Measurements from ENCODE around the gene LOXL3.

GRCh38 chr2:74482801-74483674 is 70.7 kb downstream of the LOXL3 start, which contains the start of the genes CCDC142 and TTC31:
- TF ChIP-seq SETDB1 (IDR thresholded peaks at IDR 0.05; ENCODE audit: insufficient read length, low read length) (no peak), PBX3 (CRISPR knock-in tag; IDR thresholded peaks at IDR 0.05) (no peak)
- TF ChIP-seq, protein P1, sequence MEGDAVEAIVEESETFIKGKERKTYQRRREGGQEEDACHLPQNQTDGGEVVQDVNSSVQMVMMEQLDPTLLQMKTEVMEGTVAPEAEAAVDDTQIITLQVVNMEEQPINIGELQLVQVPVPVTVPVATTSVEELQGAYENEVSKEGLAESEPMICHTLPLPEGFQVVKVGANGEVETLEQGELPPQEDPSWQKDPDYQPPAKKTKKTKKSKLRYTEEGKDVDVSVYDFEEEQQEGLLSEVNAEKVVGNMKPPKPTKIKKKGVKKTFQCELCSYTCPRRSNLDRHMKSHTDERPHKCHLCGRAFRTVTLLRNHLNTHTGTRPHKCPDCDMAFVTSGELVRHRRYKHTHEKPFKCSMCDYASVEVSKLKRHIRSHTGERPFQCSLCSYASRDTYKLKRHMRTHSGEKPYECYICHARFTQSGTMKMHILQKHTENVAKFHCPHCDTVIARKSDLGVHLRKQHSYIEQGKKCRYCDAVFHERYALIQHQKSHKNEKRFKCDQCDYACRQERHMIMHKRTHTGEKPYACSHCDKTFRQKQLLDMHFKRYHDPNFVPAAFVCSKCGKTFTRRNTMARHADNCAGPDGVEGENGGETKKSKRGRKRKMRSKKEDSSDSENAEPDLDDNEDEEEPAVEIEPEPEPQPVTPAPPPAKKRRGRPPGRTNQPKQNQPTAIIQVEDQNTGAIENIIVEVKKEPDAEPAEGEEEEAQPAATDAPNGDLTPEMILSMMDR (tag by site-specific recombination; IDR thresholded peaks at IDR 0.05): peak; percentile 88
